HG03354 (cell line): ENCODE data around the gene ZNF2.

Experiments used
- ATAC-seq: cut with Tn5 transposase; IDR thresholded peaks from one replicate; pipeline ENCODE4 v1.9.1; 2021; ENCODE audit warnings: mild to moderate bottlenecking; ENCODE audit not compliant: unreplicated experiment, poor library complexity, severe bottlenecking

The ZNF2 gene

GRCh38 chr2:95203911-95204310, 38.3 kb downstream of the ZNF2 start:
- ATAC-seq, result no peak

- ATAC-seq, result no peak
Observed at GRCh38 chr2:95204396-95204795, 38.8 kb downstream of the ZNF2 start.

GRCh38 chr2:95206096-95206495, 40.5 kb downstream of the ZNF2 start:
- no peak for ATAC-seq

GRCh38 chr2:95207111-95207961, 41.7 kb downstream of the ZNF2 start, which contains the start of gene ZNF892:
TSS of gene ZNF892 (plus strand) at chr2:95207521. CDS start at chr2:95207816, 295 bp downstream.
- ATAC-seq, result peak; percentile 99

- ATAC-seq, result no peak
Observed at GRCh38 chr2:95208106-95208505, 42.5 kb downstream of the ZNF2 start.

- no peak for ATAC-seq
Observed at GRCh38 chr2:95215018-95215612, 49.5 kb downstream of the ZNF2 start.

- no peak for ATAC-seq
Observed at GRCh38 chr2:95220449-95220848, 54.8 kb downstream of the ZNF2 start.

GRCh38 chr2:95225658-95226057, 60.0 kb downstream of the ZNF2 start:
- ATAC-seq, result no peak

GRCh38 chr2:95231723-95232122, 66.1 kb downstream of the ZNF2 start:
- ATAC-seq, result no peak

- no peak for ATAC-seq
Observed at GRCh38 chr2:95232232-95232631, 66.6 kb downstream of the ZNF2 start.
